ENCODE measurements around the gene ATP2A3. TPM values are rescaled to one million over a fixed set of nuclear protein-coding genes. Genes with fewer than 3 reads are reported as not detected.

The ATP2A3 gene
- total and polyA plus RNA-seq, 3 experiments from 2014 or later: 105 to 111 (median 108) TPM

DNA sequence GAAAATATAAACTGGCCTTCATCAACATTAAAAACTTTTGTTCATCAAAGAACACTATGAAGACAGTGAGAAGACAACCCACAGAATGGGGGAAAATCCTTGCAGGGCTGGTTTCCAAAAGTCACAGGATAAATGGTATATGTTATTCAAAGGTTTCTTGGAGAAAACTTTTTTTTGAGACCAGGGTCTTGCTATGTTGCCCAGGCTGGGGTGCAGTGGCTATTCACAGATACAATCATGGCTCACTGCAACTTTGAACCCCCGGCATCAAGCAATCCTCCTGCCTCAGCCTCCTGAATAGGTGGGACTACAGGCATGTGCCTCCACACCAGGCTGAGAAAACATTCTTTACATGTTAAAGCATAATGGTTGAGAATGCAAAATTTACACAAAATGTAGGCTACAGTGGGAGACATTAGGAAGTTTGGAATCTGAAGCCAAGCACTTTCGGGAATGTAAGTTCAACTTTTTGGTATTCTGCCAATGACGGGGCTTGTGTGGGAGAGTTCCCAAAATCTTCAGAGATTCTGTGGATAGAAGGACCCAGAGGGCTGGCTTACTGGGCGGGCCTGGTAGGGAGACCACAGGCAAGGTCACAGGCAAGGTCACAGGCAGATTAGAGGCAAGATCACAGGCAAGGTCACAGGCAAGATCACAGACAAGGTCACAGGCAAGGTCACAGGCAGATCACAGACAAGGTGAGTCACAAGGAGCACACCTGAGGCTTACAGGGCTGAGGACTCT is 24.2 kb upstream of the ATP2A3 start:
- Histone ChIP-seq H3K27me3 (ENCODE audit: insufficient read depth, low read length, poor library complexity, severe bottlenecking) (no peaks in the 10 kb centered on the region), H3K27ac (ENCODE audit: low read depth, low read length) (no peak overlapping the region), H3K9me3 (ENCODE audit: low read length) (no peaks in the 10 kb centered on the region), H3K4me1 (ENCODE audit: insufficient read depth, low read length) (no peaks in the 10 kb centered on the region), H3K36me3 (ENCODE audit: insufficient read depth, low read length) (no peaks in the 10 kb centered on the region), H3K4me3 (ENCODE audit: low read length) (no peak overlapping the region)
- no peak overlapping the region for H3K4me3 Mint-ChIP-seq
- H3K4me1 Mint-ChIP-seq: peaks cover 0 to 4% (median 2%) of the 10 kb centered on the region in 3 donors
- peak overlapping the region in 2 of 8 donors; percentile 6 to 33 for H3K27ac Mint-ChIP-seq
- ChIA-PET CTCF (no interaction called here), POLR2A (interaction anchor here (0.6 kb wide), 1 partner anchor 72 kb away, joined by 3 read pairs; the partner anchor contains the start of gene P2RX1)
- peaks cover 0 to 5% (median 0%) of the 10 kb centered on the region in 3 donors for H3K36me3 Mint-ChIP-seq
- H3K27me3 Mint-ChIP-seq: peaks cover 0 to 11% of the 10 kb centered on the region in 2 donors
- H3K9me3 Mint-ChIP-seq: no peaks in the 10 kb centered on the region
- no peak for DNase-seq

DNA sequence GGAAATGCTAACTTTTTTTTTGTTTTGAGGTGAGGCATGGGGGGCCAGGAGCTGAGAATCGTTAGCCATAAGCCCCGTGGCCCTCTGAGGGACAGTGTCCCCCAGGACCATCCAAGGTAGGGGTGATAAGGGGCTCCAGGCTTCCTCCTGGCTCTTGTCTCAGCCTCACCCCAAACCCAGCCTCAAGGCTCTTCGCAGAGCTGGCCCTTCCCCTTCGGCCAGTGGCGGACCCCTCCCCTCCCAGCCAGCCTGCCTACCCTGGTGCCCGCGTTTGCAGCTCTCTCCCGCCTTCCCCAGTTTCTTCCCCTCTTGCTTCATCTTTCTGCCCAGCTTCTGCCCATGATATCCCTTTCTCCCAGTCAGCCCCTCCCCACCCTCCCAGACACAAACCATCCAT is 22.7 kb upstream of the ATP2A3 start:
- Histone ChIP-seq H3K4me1 (ENCODE audit: insufficient read depth, low read length) (no peaks in the 10 kb centered on the region), H3K9me3 (ENCODE audit: low read length) (no peaks in the 10 kb centered on the region), H3K27me3 (ENCODE audit: insufficient read depth, low read length, poor library complexity, severe bottlenecking) (no peaks in the 10 kb centered on the region), H3K4me3 (ENCODE audit: low read length) (no peak overlapping the region), H3K36me3 (ENCODE audit: insufficient read depth, low read length) (no peaks in the 10 kb centered on the region), H3K27ac (ENCODE audit: low read depth, low read length) (no peak overlapping the region)
- Mint-ChIP-seq H3K9me3 (no peaks in the 10 kb centered on the region), H3K27ac (no peak overlapping the region), H3K4me3 (no peak overlapping the region), H3K27me3 (peaks cover 0 to 7% of the 10 kb centered on the region in 2 donors), H3K4me1 (peaks cover 0 to 4% (median 2%) of the 10 kb centered on the region in 3 donors), H3K36me3 (no peaks in the 10 kb centered on the region)
- DNase-seq: no peak
- POLR2A ChIA-PET: no interaction called here
- CTCF ChIA-PET: interaction anchor here (1.1 kb wide), 1 partner anchor 70 kb away, joined by 3 read pairs; no protein-coding TSS in a partner anchor

DNA sequence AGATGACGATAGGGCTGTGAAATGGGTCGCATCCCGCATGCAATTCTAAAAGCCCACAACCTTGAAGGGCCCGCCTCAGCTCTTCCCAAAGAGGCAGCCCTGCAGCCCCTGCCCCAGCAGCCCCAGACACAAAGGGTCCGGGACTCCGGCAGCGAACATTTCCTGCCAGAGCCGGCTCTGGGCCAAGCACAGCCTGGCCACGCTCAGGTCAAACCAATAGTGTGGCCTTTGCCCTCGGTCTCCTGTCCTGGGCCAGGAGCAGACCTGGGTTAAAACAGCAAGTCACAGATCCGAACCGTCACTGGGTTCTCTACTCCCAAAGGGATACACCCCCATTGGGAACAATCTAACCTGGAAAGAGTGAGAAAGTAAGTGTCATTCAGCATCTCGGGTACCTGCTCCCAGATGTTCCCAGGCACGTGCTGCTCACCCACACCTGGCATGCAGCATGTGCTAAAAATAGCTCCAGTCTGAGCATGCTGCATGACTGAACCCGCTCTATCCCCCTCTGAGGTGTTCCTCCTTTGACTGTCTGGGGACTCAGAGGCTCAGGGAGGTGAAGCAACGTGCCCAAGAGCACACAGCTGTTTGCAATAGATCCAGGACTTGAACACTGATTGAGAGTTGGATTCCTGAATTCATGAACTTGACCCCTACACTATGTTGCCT is 22.2 kb upstream of the ATP2A3 start:
- Mint-ChIP-seq H3K4me3 (no peak overlapping the region), H3K36me3 (no peaks in the 10 kb centered on the region), H3K9me3 (no peaks in the 10 kb centered on the region), H3K27ac (no peak overlapping the region), H3K27me3 (peaks cover 0 to 7% of the 10 kb centered on the region in 2 donors), H3K4me1 (peaks cover 0 to 4% (median 2%) of the 10 kb centered on the region in 3 donors)
- Histone ChIP-seq H3K9me3 (ENCODE audit: low read length) (no peaks in the 10 kb centered on the region), H3K4me1 (ENCODE audit: insufficient read depth, low read length) (no peaks in the 10 kb centered on the region), H3K36me3 (ENCODE audit: insufficient read depth, low read length) (no peaks in the 10 kb centered on the region), H3K27ac (ENCODE audit: low read depth, low read length) (no peak overlapping the region), H3K27me3 (ENCODE audit: insufficient read depth, low read length, poor library complexity, severe bottlenecking) (no peaks in the 10 kb centered on the region), H3K4me3 (ENCODE audit: low read length) (no peak overlapping the region)
- ChIA-PET CTCF (interaction anchor here (1.1 kb wide), 1 partner anchor 69 kb away, joined by 3 read pairs; no protein-coding TSS in a partner anchor), POLR2A (no interaction called here)
- no peak for DNase-seq

DNA sequence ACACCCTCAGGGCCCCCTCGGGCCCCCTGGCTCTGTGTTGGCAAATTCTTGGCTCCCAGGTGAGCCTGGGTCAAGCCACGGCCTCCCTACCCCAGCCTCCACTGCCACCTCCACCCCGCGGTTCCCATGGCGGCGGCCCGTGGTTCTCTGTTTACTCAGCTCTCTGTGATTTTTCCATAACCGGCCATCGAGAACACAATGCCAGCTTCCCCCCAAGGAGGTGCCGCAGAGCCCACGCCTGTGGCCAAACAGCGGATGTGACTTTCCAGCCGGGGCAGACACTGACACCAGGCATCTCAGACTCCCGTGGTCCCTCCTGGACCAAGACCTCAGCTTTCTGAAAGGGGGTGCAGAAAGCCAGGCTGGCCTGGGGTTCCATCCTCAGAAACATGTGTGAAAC is 21.6 kb upstream of the ATP2A3 start:
- H3K4me1 ChIP-seq (ENCODE audit: insufficient read depth, low read length): no peaks in the 10 kb centered on the region
- Mint-ChIP-seq H3K4me1 (peaks cover 0 to 4% (median 2%) of the 10 kb centered on the region in 3 donors), H3K4me3 (no peak overlapping the region), H3K27ac (peak overlapping the region in 1 of 8 donors; percentile 72), H3K9me3 (no peaks in the 10 kb centered on the region), H3K36me3 (no peaks in the 10 kb centered on the region), H3K27me3 (peaks cover 0 to 3% of the 10 kb centered on the region in 2 donors)
- no peak for DNase-seq
- ChIA-PET POLR2A (no interaction called here), CTCF (interaction anchor here (1.1 kb wide), 1 partner anchor 69 kb away, joined by 3 read pairs; no protein-coding TSS in a partner anchor)
- no peaks in the 10 kb centered on the region for H3K27me3 ChIP-seq (ENCODE audit: insufficient read depth, low read length, poor library complexity, severe bottlenecking)
- H3K4me3 ChIP-seq (ENCODE audit: low read length): no peak overlapping the region
- H3K9me3 ChIP-seq (ENCODE audit: low read length): no peaks in the 10 kb centered on the region
- no peaks in the 10 kb centered on the region for H3K36me3 ChIP-seq (ENCODE audit: insufficient read depth, low read length)
- no peak overlapping the region for H3K27ac ChIP-seq (ENCODE audit: low read depth, low read length)

DNA sequence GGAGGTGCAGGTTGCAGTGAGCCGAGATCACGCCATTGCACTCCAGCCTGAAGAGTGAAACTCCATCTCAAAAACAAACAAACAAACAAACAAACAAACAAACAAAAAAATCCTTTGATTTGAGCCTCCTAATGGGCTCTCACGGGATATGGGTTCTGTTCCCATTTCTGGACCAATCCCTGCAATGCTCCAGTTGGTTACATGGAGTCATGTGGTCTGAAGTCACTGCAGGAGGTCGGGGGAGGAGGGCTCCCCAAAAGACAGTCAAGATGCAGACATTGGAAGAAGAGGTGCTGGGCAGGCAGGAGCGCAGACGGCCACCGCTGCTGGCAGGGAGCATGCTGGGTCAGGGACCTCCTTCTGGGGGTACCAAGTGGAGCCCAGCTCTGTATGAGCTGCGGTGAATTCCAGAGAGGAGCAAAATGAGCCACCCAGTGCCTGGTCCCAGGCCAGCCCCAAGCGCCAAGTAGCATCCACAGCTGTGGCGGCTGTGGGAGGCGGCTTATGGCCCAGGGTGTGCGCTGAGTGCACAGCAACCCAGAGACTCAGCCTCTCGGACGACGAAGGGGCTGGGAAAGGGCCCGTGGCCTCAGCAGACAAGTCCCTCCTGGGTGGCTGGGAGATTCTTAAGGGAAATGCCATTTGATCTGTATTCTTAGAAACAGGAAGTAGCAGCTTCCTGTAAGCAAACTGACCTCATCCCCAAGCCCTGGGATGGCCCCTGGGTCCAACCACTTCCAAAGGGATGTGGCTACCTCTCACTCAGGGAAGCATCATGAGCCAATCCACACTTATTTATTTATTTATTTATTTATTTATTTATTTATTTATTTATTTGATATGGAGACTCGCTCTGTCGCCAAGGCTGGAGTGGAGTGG is 19.6 kb upstream of the ATP2A3 start:
- H3K27me3 Mint-ChIP-seq: peaks cover 0 to 3% of the 10 kb centered on the region in 2 donors
- no peaks in the 10 kb centered on the region for H3K36me3 Mint-ChIP-seq
- H3K4me3 Mint-ChIP-seq: no peak overlapping the region
- Histone ChIP-seq H3K4me1 (ENCODE audit: insufficient read depth, low read length) (no peaks in the 10 kb centered on the region), H3K4me3 (ENCODE audit: low read length) (no peak overlapping the region), H3K27ac (ENCODE audit: low read depth, low read length) (no peak overlapping the region), H3K9me3 (ENCODE audit: low read length) (no peaks in the 10 kb centered on the region), H3K27me3 (ENCODE audit: insufficient read depth, low read length, poor library complexity, severe bottlenecking) (no peaks in the 10 kb centered on the region), H3K36me3 (ENCODE audit: insufficient read depth, low read length) (no peaks in the 10 kb centered on the region)
- no peak overlapping the region for H3K27ac Mint-ChIP-seq
- H3K9me3 Mint-ChIP-seq: no peaks in the 10 kb centered on the region
- peaks cover 0 to 4% (median 2%) of the 10 kb centered on the region in 3 donors for H3K4me1 Mint-ChIP-seq
- no peak for DNase-seq
- ChIA-PET CTCF (interaction anchor here (1.0 kb wide), 1 partner anchor 21 kb away, joined by 4 read pairs; no protein-coding TSS in a partner anchor), POLR2A (no interaction called here)

DNA sequence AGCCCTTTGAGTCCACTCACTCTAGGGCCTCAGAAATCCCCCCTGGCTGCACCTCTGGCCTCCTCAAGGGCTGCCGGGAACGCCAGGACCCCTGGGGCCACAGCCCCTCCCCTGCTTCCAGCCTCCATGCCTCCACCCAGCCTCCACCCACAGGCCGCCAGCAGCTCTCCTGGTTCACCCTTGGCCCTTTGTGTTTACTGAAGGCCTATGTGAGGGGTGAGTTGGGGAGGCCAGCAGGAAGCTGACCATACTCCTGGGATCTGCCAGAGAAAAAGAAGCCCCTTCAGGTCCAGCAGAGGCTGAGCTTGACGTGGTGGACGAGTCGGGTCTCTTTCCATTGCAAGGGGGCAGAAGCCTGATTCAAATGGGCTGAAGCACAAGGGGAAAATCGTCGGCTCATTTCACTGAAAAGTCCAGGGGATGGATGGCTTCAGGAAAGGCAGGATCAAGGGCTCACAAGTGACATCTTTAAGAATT is 18.3 kb upstream of the ATP2A3 start:
- Histone ChIP-seq H3K4me3 (ENCODE audit: low read length) (no peak overlapping the region), H3K27me3 (ENCODE audit: insufficient read depth, low read length, poor library complexity, severe bottlenecking) (no peaks in the 10 kb centered on the region), H3K4me1 (ENCODE audit: insufficient read depth, low read length) (no peaks in the 10 kb centered on the region), H3K9me3 (ENCODE audit: low read length) (no peaks in the 10 kb centered on the region), H3K27ac (ENCODE audit: low read depth, low read length) (no peak overlapping the region), H3K36me3 (ENCODE audit: insufficient read depth, low read length) (no peaks in the 10 kb centered on the region)
- H3K9me3 Mint-ChIP-seq: no peaks in the 10 kb centered on the region
- H3K36me3 Mint-ChIP-seq: no peaks in the 10 kb centered on the region
- H3K27me3 Mint-ChIP-seq: peaks cover 0 to 3% of the 10 kb centered on the region in 2 donors
- ChIA-PET CTCF (interaction anchor here (1.1 kb wide), 1 partner anchor 17 kb away, joined by 4 read pairs; no protein-coding TSS in a partner anchor), POLR2A (interaction anchor here (0.7 kb wide), 1 partner anchor 17 kb away, joined by 3 read pairs; no protein-coding TSS in a partner anchor)
- H3K27ac Mint-ChIP-seq: no peak overlapping the region
- peaks cover 0 to 4% (median 2%) of the 10 kb centered on the region in 3 donors for H3K4me1 Mint-ChIP-seq
- no peak for DNase-seq
- no peak overlapping the region for H3K4me3 Mint-ChIP-seq

DNA sequence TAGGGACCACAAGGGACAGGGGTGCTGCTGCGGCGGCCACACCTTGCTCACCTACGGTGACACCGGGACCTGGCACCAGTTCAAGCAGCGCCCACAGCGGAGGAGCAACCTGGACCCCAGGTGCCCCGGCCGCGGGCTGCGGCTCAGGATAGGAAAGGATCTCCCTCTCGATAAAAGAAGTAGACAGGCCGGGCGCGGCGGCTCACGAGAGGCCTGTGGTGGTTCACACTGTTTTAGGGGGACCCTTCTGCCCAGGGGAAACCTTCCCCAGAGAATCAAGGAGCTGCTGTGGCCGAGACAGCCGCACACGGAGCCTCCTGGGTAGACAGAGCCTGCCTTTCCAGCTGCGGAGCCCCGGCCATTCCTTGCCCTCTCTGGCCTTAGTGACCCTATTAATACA is 17.9 kb upstream of the ATP2A3 start:
- Histone ChIP-seq H3K4me1 (ENCODE audit: insufficient read depth, low read length) (no peaks in the 10 kb centered on the region), H3K27me3 (ENCODE audit: insufficient read depth, low read length, poor library complexity, severe bottlenecking) (no peaks in the 10 kb centered on the region), H3K4me3 (ENCODE audit: low read length) (no peak overlapping the region), H3K36me3 (ENCODE audit: insufficient read depth, low read length) (no peaks in the 10 kb centered on the region), H3K9me3 (ENCODE audit: low read length) (no peaks in the 10 kb centered on the region), H3K27ac (ENCODE audit: low read depth, low read length) (no peak overlapping the region)
- Mint-ChIP-seq H3K4me1 (peaks cover 0 to 4% (median 2%) of the 10 kb centered on the region in 3 donors), H3K9me3 (no peaks in the 10 kb centered on the region), H3K27ac (no peak overlapping the region), H3K27me3 (peaks cover 0 to 3% of the 10 kb centered on the region in 2 donors), H3K36me3 (no peaks in the 10 kb centered on the region), H3K4me3 (no peak overlapping the region)
- no peak for DNase-seq
- POLR2A ChIA-PET: interaction anchor here (0.7 kb wide), 1 partner anchor 17 kb away, joined by 3 read pairs; no protein-coding TSS in a partner anchor
- CTCF ChIA-PET: interaction anchor here (1.1 kb wide), 1 partner anchor 17 kb away, joined by 4 read pairs; no protein-coding TSS in a partner anchor

Data from CD8-positive, alpha-beta memory T cell (primary cell).